ENCODE measurements around the gene ZNF783. TPM values are rescaled to one million over a fixed set of nuclear protein-coding genes. Genes with fewer than 3 reads are reported as not detected.
A peak's percentile ranks its signal among the peaks of the same experiment; 100 is the strongest.

ZNF783 gene
- total and polyA plus RNA-seq, 7 experiments from 2014 or later = 6.2 to 49.2 (median 30.5) TPM

DNA sequence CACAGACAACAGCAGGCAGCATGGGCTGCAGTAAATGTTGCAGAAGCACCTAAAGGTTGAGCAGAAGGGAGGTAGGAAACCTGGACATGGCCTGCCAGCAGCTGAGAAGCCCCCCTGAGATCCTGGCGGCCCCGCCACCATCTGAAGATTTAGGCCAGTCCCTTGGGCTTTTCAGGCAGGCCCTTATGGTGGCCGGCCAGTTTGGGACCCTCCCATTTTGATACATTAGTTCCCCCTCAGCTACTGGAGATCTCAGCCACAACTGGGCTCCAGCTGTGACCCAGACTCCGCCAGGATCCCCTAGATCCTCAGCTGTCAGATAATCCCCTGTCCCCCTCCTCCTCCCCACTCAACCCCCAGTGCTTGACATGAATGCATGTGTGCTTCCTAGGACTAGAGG, 34.4 kb downstream of the ZNF783 start:
- H3K36me3 Mint-ChIP-seq = peaks cover 0 to 14% (median 4%) of the 10 kb centered on the region in 5 donors
- Histone ChIP-seq H3K36me3 (ENCODE audit: control insufficient read depth in 2 of 3, insufficient read depth in 3 of 3, low read length in 3 of 3) (peaks cover 0 to 35% (median 4%) of the 10 kb centered on the region in 3 experiments), H3K4me3 (ENCODE audit: low read length) (no peak overlapping the region), H3K4me1 (ENCODE audit: control insufficient read depth in 2 of 2, insufficient read depth in 2 of 2, low read length in 2 of 2) (no peaks in the 10 kb centered on the region), H3K27me3 (ENCODE audit: control insufficient read depth in 2 of 2, insufficient read depth in 2 of 2, low read length in 2 of 2) (no peaks in the 10 kb centered on the region), H3K9me3 (ENCODE audit: control insufficient read depth in 2 of 3, low read length in 3 of 3) (peaks cover 0 to 4% (median 0%) of the 10 kb centered on the region in 3 experiments), H3K27ac (ENCODE audit: low read depth, low read length) (no peak overlapping the region)
- ATAC-seq = no peak
- H3K4me3 Mint-ChIP-seq = no peak overlapping the region
- H3K4me1 Mint-ChIP-seq = peaks cover 0 to 5% (median 0%) of the 10 kb centered on the region in 7 donors
- no peak for DNase-seq
- no peak overlapping the region for H3K27ac Mint-ChIP-seq
- no peaks in the 10 kb centered on the region for H3K27me3 Mint-ChIP-seq
- POLR2A ChIA-PET = interaction anchor here (1.2 kb wide), 1 partner anchor 12 kb away, joined by 4 read pairs; no protein-coding TSS in a partner anchor
- intact Hi-C loops (cut with micrococcal nuclease) = no loop called here
- CTCF ChIA-PET = no interaction called here
- H3K9me3 Mint-ChIP-seq = peaks cover 0 to 4% (median 0%) of the 10 kb centered on the region in 11 donors

DNA sequence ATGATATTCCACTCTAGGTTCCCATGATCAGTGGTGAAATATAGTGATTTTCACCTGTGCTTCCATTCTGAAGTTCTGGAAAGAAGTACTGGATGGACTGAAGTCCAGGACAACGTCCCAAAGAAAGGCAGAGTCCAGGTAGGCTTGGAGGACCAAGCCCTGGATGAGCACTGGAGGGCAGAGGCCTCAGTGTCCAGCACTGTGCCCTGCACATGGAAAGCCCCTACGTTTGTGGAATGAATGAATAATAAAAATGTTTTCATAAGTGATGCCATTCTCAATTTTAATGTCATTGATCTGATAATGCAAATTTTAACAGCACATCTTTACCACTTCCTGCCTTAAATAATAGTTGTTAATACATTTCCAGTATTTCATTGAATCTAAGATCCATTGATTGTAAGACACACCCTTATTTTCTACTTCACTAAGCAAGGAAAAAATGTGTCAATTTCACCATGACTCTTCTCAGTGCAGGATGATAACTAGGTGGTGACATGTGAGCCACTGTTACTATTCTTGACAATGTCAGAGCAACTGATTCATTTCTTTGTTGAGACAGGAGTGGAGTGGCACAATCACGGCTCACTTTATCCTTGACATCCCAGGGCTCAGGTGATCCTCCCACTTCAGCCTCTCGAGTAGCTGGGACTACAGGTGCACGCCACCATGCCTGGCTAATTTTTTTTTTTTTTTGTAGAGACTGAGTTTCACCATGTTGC, 35.2 kb downstream of the ZNF783 start:
- no peak overlapping the region for H3K4me3 Mint-ChIP-seq
- peak overlapping the region in 2 of 9 donors; percentile 29 to 62 for H3K27ac Mint-ChIP-seq
- H3K4me1 Mint-ChIP-seq = peaks cover 0 to 5% (median 0%) of the 10 kb centered on the region in 7 donors
- H3K36me3 ChIP-seq (ENCODE audit: control insufficient read depth in 2 of 3, insufficient read depth in 3 of 3, low read length in 3 of 3) = peaks cover 0 to 30% (median 4%) of the 10 kb centered on the region in 3 experiments
- no peaks in the 10 kb centered on the region for H3K27me3 Mint-ChIP-seq
- peaks cover 0 to 14% (median 4%) of the 10 kb centered on the region in 5 donors for H3K36me3 Mint-ChIP-seq
- DNase-seq = peak in 1 of 9 donors; percentile 6
- H3K9me3 ChIP-seq (ENCODE audit: control insufficient read depth in 2 of 3, low read length in 3 of 3) = peaks cover 0 to 4% (median 0%) of the 10 kb centered on the region in 3 experiments
- ChIA-PET CTCF (no interaction called here), POLR2A (interaction anchor here (1.2 kb wide), 1 partner anchor 13 kb away, joined by 4 read pairs; no protein-coding TSS in a partner anchor)
- no peaks in the 10 kb centered on the region for H3K27me3 ChIP-seq (ENCODE audit: control insufficient read depth in 2 of 2, insufficient read depth in 2 of 2, low read length in 2 of 2)
- H3K27ac ChIP-seq (ENCODE audit: low read depth, low read length) = no peak overlapping the region
- no peaks in the 10 kb centered on the region for H3K4me1 ChIP-seq (ENCODE audit: control insufficient read depth in 2 of 2, insufficient read depth in 2 of 2, low read length in 2 of 2)
- peaks cover 0 to 4% (median 0%) of the 10 kb centered on the region in 11 donors for H3K9me3 Mint-ChIP-seq
- no peak overlapping the region for H3K4me3 ChIP-seq (ENCODE audit: low read length)
- no peak for ATAC-seq
- intact Hi-C loops (cut with micrococcal nuclease) = no loop called here

DNA sequence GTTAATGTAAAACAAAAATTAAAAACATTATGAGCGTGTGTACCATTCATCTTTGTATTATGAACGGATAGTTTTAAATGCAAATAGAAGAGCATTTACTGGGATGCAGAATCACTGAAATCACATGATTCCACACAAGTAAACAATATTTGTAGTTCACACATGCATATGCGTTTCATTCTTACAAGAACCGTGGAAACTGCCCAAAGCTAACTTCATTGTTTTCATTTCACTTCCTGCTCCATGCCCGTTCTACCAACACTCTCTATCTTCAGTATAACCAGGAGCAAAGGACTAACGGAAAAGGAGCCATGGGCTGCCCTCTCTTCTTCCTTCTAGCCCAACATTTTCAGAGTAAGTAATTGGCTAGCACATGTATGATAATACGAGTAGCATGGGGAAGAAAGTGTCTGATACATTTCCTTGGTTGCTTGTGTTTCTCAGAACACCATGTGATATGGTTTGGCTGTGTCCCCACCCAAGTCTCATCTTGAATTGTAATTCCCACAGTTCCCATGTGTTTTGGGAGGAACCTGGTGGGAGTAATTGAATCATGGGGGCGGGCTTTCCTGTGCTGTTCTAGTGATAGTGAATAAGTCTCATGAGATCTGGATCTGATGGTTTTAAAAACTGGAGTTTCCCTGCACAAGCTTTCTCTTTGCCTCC, 38.8 kb downstream of the ZNF783 start:
- H3K4me1 Mint-ChIP-seq = no peaks in the 10 kb centered on the region
- no peak overlapping the region for H3K27ac ChIP-seq (ENCODE audit: low read depth, low read length)
- peaks cover 0 to 2% (median 0%) of the 10 kb centered on the region in 5 donors for H3K27me3 Mint-ChIP-seq
- DNase-seq = peak in 1 of 9 donors; percentile 4
- H3K36me3 ChIP-seq (ENCODE audit: control insufficient read depth in 2 of 3, insufficient read depth in 3 of 3, low read length in 3 of 3) = no peaks in the 10 kb centered on the region
- intact Hi-C loops (cut with micrococcal nuclease) = no loop called here
- peaks cover 0 to 4% (median 0%) of the 10 kb centered on the region in 11 donors for H3K9me3 Mint-ChIP-seq
- no peaks in the 10 kb centered on the region for H3K27me3 ChIP-seq (ENCODE audit: control insufficient read depth in 2 of 2, insufficient read depth in 2 of 2, low read length in 2 of 2)
- no peak overlapping the region for H3K4me3 Mint-ChIP-seq
- no peak overlapping the region for H3K4me3 ChIP-seq (ENCODE audit: low read length)
- no peak overlapping the region for H3K27ac Mint-ChIP-seq
- ChIA-PET POLR2A (interaction anchor here (0.6 kb wide), 1 partner anchor 168 kb away, joined by 3 read pairs; no protein-coding TSS in a partner anchor), CTCF (no interaction called here)
- ATAC-seq = no peak
- H3K4me1 ChIP-seq (ENCODE audit: control insufficient read depth in 2 of 2, insufficient read depth in 2 of 2, low read length in 2 of 2) = no peaks in the 10 kb centered on the region
- peaks cover 0 to 4% (median 0%) of the 10 kb centered on the region in 3 experiments for H3K9me3 ChIP-seq (ENCODE audit: control insufficient read depth in 2 of 3, low read length in 3 of 3)
- H3K36me3 Mint-ChIP-seq = peaks cover 0 to 4% (median 0%) of the 10 kb centered on the region in 5 donors

DNA sequence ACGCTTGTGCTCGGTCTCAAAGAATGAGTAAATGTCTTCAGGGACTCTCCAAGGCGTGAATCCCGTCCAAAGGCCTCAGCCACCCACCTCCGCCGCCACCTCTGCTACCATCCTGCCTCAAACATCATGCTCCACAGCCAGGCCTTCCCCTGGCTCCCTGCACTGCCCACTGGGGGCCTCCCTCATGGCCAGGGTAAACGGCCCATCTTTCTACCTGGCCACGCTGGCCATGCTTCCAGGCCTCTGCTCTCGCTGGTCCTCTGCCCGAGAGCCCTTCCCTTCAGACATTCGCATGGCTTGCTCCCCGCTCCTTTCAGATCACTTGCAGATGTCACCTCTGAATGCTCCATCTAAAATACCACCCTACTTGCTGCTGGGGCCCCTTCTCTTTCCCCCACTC, 40.2 kb downstream of the ZNF783 start:
- intact Hi-C loops (cut with micrococcal nuclease) = no loop called here
- Mint-ChIP-seq H3K27me3 (peaks cover 0 to 5% (median 0%) of the 10 kb centered on the region in 5 donors), H3K27ac (no peak overlapping the region), H3K36me3 (no peaks in the 10 kb centered on the region), H3K9me3 (peaks cover 0 to 4% (median 0%) of the 10 kb centered on the region in 11 donors), H3K4me3 (no peak overlapping the region), H3K4me1 (no peaks in the 10 kb centered on the region)
- Histone ChIP-seq H3K27me3 (ENCODE audit: control insufficient read depth in 2 of 2, insufficient read depth in 2 of 2, low read length in 2 of 2) (no peaks in the 10 kb centered on the region), H3K4me3 (ENCODE audit: low read length) (no peak overlapping the region), H3K9me3 (ENCODE audit: control insufficient read depth in 2 of 3, low read length in 3 of 3) (peaks cover 0 to 4% (median 0%) of the 10 kb centered on the region in 3 experiments), H3K4me1 (ENCODE audit: control insufficient read depth in 2 of 2, insufficient read depth in 2 of 2, low read length in 2 of 2) (no peaks in the 10 kb centered on the region), H3K36me3 (ENCODE audit: control insufficient read depth in 2 of 3, insufficient read depth in 3 of 3, low read length in 3 of 3) (no peaks in the 10 kb centered on the region), H3K27ac (ENCODE audit: low read depth, low read length) (no peak overlapping the region)
- DNase-seq (peak in 1 of 9 donors; percentile 8), ATAC-seq (no peak)
- ChIA-PET POLR2A (no interaction called here), CTCF (interaction anchor here (0.6 kb wide), 1 partner anchor 51 kb away, joined by 4 read pairs; no protein-coding TSS in a partner anchor)

DNA sequence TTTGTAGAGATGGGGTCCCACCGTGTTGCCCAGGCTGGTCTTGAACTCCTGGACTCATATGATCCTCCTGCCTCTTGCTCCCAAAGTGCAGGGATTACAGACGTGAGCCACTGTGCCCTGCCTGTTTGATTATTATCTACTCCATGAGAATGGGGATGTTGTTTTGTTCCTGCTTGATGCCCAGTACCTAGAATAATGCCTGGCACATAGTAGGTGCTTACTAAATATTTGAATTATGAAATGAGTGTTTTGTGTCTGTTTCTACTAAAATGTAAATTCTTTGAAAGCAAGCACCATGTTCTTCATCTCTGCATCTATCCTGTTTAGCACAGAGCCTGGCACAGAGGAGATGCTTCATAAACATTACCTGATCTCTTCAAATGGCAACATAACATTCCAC, 40.9 kb downstream of the ZNF783 start:
- H3K27ac ChIP-seq (ENCODE audit: low read depth, low read length) = no peak overlapping the region
- Mint-ChIP-seq H3K27me3 (peaks cover 0 to 5% (median 0%) of the 10 kb centered on the region in 5 donors), H3K9me3 (peaks cover 0 to 4% (median 0%) of the 10 kb centered on the region in 11 donors), H3K36me3 (no peaks in the 10 kb centered on the region), H3K27ac (no peak overlapping the region), H3K4me1 (no peaks in the 10 kb centered on the region), H3K4me3 (no peak overlapping the region)
- POLR2A ChIA-PET = no interaction called here
- H3K4me3 ChIP-seq (ENCODE audit: low read length) = no peak overlapping the region
- intact Hi-C loops (cut with micrococcal nuclease) = no loop called here
- no peaks in the 10 kb centered on the region for H3K27me3 ChIP-seq (ENCODE audit: control insufficient read depth in 2 of 2, insufficient read depth in 2 of 2, low read length in 2 of 2)
- peaks cover 0 to 4% (median 0%) of the 10 kb centered on the region in 3 experiments for H3K9me3 ChIP-seq (ENCODE audit: control insufficient read depth in 2 of 3, low read length in 3 of 3)
- CTCF ChIA-PET = interaction anchor here (0.6 kb wide), 1 partner anchor 51 kb away, joined by 4 read pairs; no protein-coding TSS in a partner anchor
- no peaks in the 10 kb centered on the region for H3K4me1 ChIP-seq (ENCODE audit: control insufficient read depth in 2 of 2, insufficient read depth in 2 of 2, low read length in 2 of 2)
- H3K36me3 ChIP-seq (ENCODE audit: control insufficient read depth in 2 of 3, insufficient read depth in 3 of 3, low read length in 3 of 3) = no peaks in the 10 kb centered on the region
- no peak for ATAC-seq
- peak in 1 of 9 donors; percentile 7 for DNase-seq

DNA sequence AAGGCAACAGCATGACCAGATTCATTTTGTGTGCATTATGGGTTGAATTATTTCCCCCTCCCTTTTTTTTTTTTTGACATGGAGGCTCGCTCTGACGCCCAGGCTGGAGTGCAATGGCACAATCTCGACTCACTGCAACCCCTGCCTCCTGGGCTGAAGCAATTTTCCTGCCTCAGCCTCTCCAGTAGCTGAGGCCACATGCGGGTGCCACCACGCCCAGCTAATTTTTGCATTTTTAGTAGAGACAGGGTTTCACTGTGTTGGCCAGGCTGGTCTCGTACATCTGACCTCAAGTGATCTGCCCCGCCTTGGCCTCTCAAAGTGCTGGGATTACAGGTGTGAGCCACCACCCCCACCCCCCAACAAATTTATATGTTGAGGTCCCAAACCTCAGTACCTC, 42.0 kb downstream of the ZNF783 start:
- no peak for DNase-seq
- Mint-ChIP-seq H3K4me3 (no peak overlapping the region), H3K9me3 (peaks cover 0 to 2% (median 0%) of the 10 kb centered on the region in 11 donors), H3K36me3 (no peaks in the 10 kb centered on the region), H3K4me1 (no peaks in the 10 kb centered on the region), H3K27ac (no peak overlapping the region), H3K27me3 (peaks cover 0 to 5% (median 0%) of the 10 kb centered on the region in 5 donors)
- Histone ChIP-seq H3K36me3 (ENCODE audit: control insufficient read depth in 2 of 3, insufficient read depth in 3 of 3, low read length in 3 of 3) (no peaks in the 10 kb centered on the region), H3K27me3 (ENCODE audit: control insufficient read depth in 2 of 2, insufficient read depth in 2 of 2, low read length in 2 of 2) (no peaks in the 10 kb centered on the region), H3K9me3 (ENCODE audit: control insufficient read depth in 2 of 3, low read length in 3 of 3) (no peaks in the 10 kb centered on the region), H3K27ac (ENCODE audit: low read depth, low read length) (no peak overlapping the region), H3K4me3 (ENCODE audit: low read length) (no peak overlapping the region), H3K4me1 (ENCODE audit: control insufficient read depth in 2 of 2, insufficient read depth in 2 of 2, low read length in 2 of 2) (no peaks in the 10 kb centered on the region)
- CTCF ChIA-PET = no interaction called here
- intact Hi-C loops (cut with micrococcal nuclease) = no loop called here
- POLR2A ChIA-PET = no interaction called here
- no peak for ATAC-seq

Measured in naive thymus-derived CD4-positive, alpha-beta T cell (primary cell).